Activated T-cell treated with anti-CD3 and anti-CD28 coated beads, Interleukin-2, amount 50 U/mL, for 24 hours (primary cell): ENCODE data around the gene NEU2.

Source experiments
- DNase-seq: peaks from one replicate; pipeline ENCODE4 v3.0.0-alpha.2; 2020
- H3K27ac Mint-ChIP-seq: 2 replicates; pipeline ENCODE4 v1.8.0; 2020; ENCODE audit warnings: mild to moderate bottlenecking, mixed read lengths
- H3K27me3 Mint-ChIP-seq: 2 replicates; pipeline ENCODE4 v1.8.0; 2020; ENCODE audit warnings: mixed read lengths
- H3K36me3 Mint-ChIP-seq: 2 replicates; pipeline ENCODE4 v1.8.0; 2020; ENCODE audit warnings: low read depth, mixed read lengths
- H3K4me1 Mint-ChIP-seq: 2 replicates; pipeline ENCODE4 v1.8.0; 2020; ENCODE audit warnings: low read depth, mixed read lengths
- H3K4me3 Mint-ChIP-seq: 2 replicates; pipeline ENCODE4 v1.8.0; 2020; ENCODE audit warnings: mild to moderate bottlenecking, moderate library complexity, mixed read lengths
- H3K9me3 Mint-ChIP-seq: 2 replicates; pipeline ENCODE4 v1.8.0; 2020; ENCODE audit warnings: mixed read lengths

Gene NEU2

GRCh38 chr2:233036162-233036838, 3.8 kb downstream of the NEU2 start:
- Mint-ChIP-seq H3K27me3 (no peaks in the 10 kb centered on the region), H3K9me3 (no peaks in the 10 kb centered on the region), H3K27ac (no peak overlapping the region), H3K4me3 (no peak overlapping the region), H3K36me3 (no peaks in the 10 kb centered on the region), H3K4me1 (peaks cover 8% of the 10 kb centered on the region)
- no peak for DNase-seq

- no peak overlapping the region for H3K27ac Mint-ChIP-seq
- no peaks in the 10 kb centered on the region for H3K27me3 Mint-ChIP-seq
- peaks cover 8% of the 10 kb centered on the region for H3K4me1 Mint-ChIP-seq
Measured at GRCh38 chr2:233037078-233037477, 4.6 kb downstream of the NEU2 start.

GRCh38 chr2:233039212-233039845, 6.9 kb downstream of the NEU2 start:
- no peaks in the 10 kb centered on the region for H3K36me3 Mint-ChIP-seq
- no peaks in the 10 kb centered on the region for H3K4me1 Mint-ChIP-seq
- H3K9me3 Mint-ChIP-seq = no peaks in the 10 kb centered on the region
- H3K27ac Mint-ChIP-seq = no peak overlapping the region
- H3K27me3 Mint-ChIP-seq = no peaks in the 10 kb centered on the region
- no peak overlapping the region for H3K4me3 Mint-ChIP-seq
- no peak for DNase-seq

More at GRCh38 chr2:233037078-233037477, 4.6 kb downstream of the NEU2 start:
- Mint-ChIP-seq H3K4me3 (no peak overlapping the region), H3K9me3 (no peaks in the 10 kb centered on the region), H3K36me3 (no peaks in the 10 kb centered on the region)
- DNase-seq = no peak

- Mint-ChIP-seq H3K27me3 (no peaks in the 10 kb centered on the region), H3K27ac (no peak overlapping the region), H3K9me3 (no peaks in the 10 kb centered on the region), H3K4me1 (no peaks in the 10 kb centered on the region), H3K36me3 (no peaks in the 10 kb centered on the region), H3K4me3 (no peak overlapping the region)
- DNase-seq = peak; percentile 20
Measured at GRCh38 chr2:233039846-233040530, 7.5 kb downstream of the NEU2 start.

GRCh38 chr2:233040571-233040970, 8.1 kb downstream of the NEU2 start:
- Mint-ChIP-seq H3K9me3 (no peaks in the 10 kb centered on the region), H3K36me3 (no peaks in the 10 kb centered on the region), H3K27me3 (no peaks in the 10 kb centered on the region), H3K4me1 (no peaks in the 10 kb centered on the region), H3K4me3 (no peak overlapping the region), H3K27ac (no peak overlapping the region)
- DNase-seq = no peak

- H3K9me3 Mint-ChIP-seq = no peaks in the 10 kb centered on the region
- H3K36me3 Mint-ChIP-seq = no peaks in the 10 kb centered on the region
- no peaks in the 10 kb centered on the region for H3K27me3 Mint-ChIP-seq
- no peak overlapping the region for H3K4me3 Mint-ChIP-seq
- no peaks in the 10 kb centered on the region for H3K4me1 Mint-ChIP-seq
- no peak overlapping the region for H3K27ac Mint-ChIP-seq
- DNase-seq = no peak
Measured at GRCh38 chr2:233041722-233042323, 9.4 kb downstream of the NEU2 start.

- Mint-ChIP-seq H3K4me1 (no peaks in the 10 kb centered on the region), H3K27ac (no peak overlapping the region), H3K4me3 (no peak overlapping the region), H3K36me3 (no peaks in the 10 kb centered on the region), H3K9me3 (no peaks in the 10 kb centered on the region), H3K27me3 (no peaks in the 10 kb centered on the region)
- DNase-seq = no peak
Measured at GRCh38 chr2:233042549-233042948, 10.1 kb downstream of the NEU2 start.

- no peaks in the 10 kb centered on the region for H3K9me3 Mint-ChIP-seq
- H3K4me1 Mint-ChIP-seq = no peaks in the 10 kb centered on the region
- H3K27me3 Mint-ChIP-seq = no peaks in the 10 kb centered on the region
- no peak overlapping the region for H3K27ac Mint-ChIP-seq
- no peak for DNase-seq
- no peak overlapping the region for H3K4me3 Mint-ChIP-seq
- H3K36me3 Mint-ChIP-seq = no peaks in the 10 kb centered on the region
Measured at GRCh38 chr2:233044974-233045605, 12.6 kb downstream of the NEU2 start.

GRCh38 chr2:233047206-233047605, 14.7 kb downstream of the NEU2 start:
- H3K4me1 Mint-ChIP-seq = no peaks in the 10 kb centered on the region
- no peak overlapping the region for H3K27ac Mint-ChIP-seq
- H3K9me3 Mint-ChIP-seq = no peaks in the 10 kb centered on the region
- no peaks in the 10 kb centered on the region for H3K36me3 Mint-ChIP-seq
- no peak for DNase-seq
- H3K4me3 Mint-ChIP-seq = no peak overlapping the region
- no peaks in the 10 kb centered on the region for H3K27me3 Mint-ChIP-seq

- H3K4me3 Mint-ChIP-seq = no peak overlapping the region
- H3K27me3 Mint-ChIP-seq = no peaks in the 10 kb centered on the region
- no peaks in the 10 kb centered on the region for H3K36me3 Mint-ChIP-seq
- H3K9me3 Mint-ChIP-seq = no peaks in the 10 kb centered on the region
- no peak for DNase-seq
- H3K4me1 Mint-ChIP-seq = no peaks in the 10 kb centered on the region
- no peak overlapping the region for H3K27ac Mint-ChIP-seq
Measured at GRCh38 chr2:233047667-233048066, 15.2 kb downstream of the NEU2 start.

GRCh38 chr2:233048569-233049193, 16.2 kb downstream of the NEU2 start:
- Mint-ChIP-seq H3K4me1 (peaks cover under 1% of the 10 kb centered on the region), H3K4me3 (no peak overlapping the region), H3K36me3 (no peaks in the 10 kb centered on the region), H3K9me3 (no peaks in the 10 kb centered on the region), H3K27me3 (no peaks in the 10 kb centered on the region), H3K27ac (no peak overlapping the region)
- DNase-seq = peak; percentile 3

- no peaks in the 10 kb centered on the region for H3K36me3 Mint-ChIP-seq
- H3K4me3 Mint-ChIP-seq = no peak overlapping the region
- peak; percentile 28 for DNase-seq
- no peak overlapping the region for H3K27ac Mint-ChIP-seq
- no peaks in the 10 kb centered on the region for H3K9me3 Mint-ChIP-seq
- no peaks in the 10 kb centered on the region for H3K27me3 Mint-ChIP-seq
- peaks cover 7% of the 10 kb centered on the region for H3K4me1 Mint-ChIP-seq
Measured at GRCh38 chr2:233049194-233049761, 16.8 kb downstream of the NEU2 start.

- H3K27me3 Mint-ChIP-seq = no peaks in the 10 kb centered on the region
- H3K9me3 Mint-ChIP-seq = no peaks in the 10 kb centered on the region
- DNase-seq = peak; percentile 17
- H3K4me3 Mint-ChIP-seq = no peak overlapping the region
- H3K4me1 Mint-ChIP-seq = peaks cover 9% of the 10 kb centered on the region
- H3K27ac Mint-ChIP-seq = no peak overlapping the region
- no peaks in the 10 kb centered on the region for H3K36me3 Mint-ChIP-seq
Measured at GRCh38 chr2:233051241-233052149, 19.0 kb downstream of the NEU2 start.
